ENCODE results near the gene FAM200A.
"Not testable (repeated sequence)": the region's sequence is repeated elsewhere in the genome, so short reads cannot be mapped to it uniquely, and the experiment has no call there.

FAM200A gene

DNA sequence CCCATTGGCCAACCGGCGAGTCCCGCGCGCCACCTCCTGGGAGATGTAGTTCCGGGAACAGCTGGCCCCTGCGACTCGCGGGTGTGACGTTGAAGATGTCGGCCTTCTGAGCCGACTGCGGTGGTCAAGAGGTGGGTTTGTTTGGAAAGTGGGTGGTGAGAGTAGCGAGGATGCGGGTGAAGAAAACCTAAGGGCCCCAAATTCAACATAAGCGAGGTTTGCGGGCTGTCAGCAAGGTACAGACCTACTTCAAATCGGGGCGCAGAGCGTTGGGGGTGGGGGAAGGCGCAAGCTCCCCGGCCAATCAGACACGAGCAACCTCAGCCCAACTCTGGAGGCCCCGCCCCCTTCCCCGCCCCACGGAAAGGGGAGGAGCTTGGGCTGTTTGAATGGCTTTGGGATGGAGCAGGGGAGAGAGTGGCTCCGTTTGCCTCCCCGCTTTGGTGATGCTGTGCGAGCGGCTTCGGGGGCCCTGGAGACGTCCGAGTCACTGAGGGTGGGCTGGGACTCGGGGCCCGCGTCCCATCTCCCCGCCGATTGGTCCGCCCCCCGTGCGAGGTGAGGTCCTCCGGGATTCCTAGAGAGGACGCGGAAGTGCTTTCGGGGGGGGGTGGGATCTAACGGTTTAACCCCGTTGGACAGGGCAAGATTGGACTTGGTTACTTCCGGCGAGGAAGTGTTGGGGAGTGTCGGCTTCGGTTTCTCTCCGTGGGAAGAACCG is 47.2 kb downstream of the FAM200A start, which contains the start of gene ZKSCAN5:
TSS of gene ZKSCAN5 (plus strand) at position 60 of the 721 bp plus-strand sequence. CDS start 1,383 bp downstream, outside the sequence.
- in situ Hi-C loops (cut with HindIII; ENCODE audit: low sequenced_read_pairs), result no loop called here

DNA sequence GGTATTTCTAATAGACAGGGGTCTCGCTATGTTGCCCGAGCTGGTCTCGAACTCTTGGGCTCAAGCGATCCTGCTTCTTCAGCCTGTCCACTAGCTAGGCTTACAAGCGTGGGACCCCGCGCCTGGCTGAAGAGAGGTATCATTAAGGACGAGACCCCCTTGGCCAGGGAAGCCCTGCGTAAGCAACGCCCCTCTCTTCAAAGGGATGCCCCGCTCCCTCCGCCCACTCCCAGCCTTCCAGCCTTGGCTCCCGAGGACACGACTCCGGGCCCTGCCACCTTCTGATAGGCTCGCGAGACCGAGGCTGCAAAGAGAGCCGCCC is 47.7 kb downstream of the FAM200A start:
- in situ Hi-C loops (cut with HindIII; ENCODE audit: low sequenced_read_pairs), result no loop called here

DNA sequence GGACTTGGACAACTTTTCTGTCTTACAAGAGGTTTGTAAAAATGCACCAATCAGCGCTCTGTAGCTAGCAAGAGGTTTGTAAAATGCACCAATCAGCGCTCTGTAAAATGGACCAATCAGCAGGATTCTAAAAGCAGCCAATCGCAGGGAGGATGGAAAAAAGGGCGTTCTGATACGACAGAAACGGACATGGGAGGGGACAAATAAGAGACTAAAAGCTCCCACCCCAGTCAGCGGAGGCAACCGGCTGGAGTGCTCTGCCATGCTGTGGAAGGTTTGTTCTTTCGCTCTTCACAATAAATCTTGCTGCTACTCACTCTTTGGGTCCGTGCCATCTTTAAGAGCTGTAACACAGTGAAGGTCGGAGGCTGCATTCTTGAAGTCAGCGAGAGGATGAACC is 50.7 kb downstream of the FAM200A start:
- in situ Hi-C loops (cut with HindIII; ENCODE audit: low sequenced_read_pairs), result not testable (repeated sequence)

GRCh38 chr7:99500637-99501009 is 51.3 kb downstream of the FAM200A start:
- in situ Hi-C loops (cut with HindIII; ENCODE audit: low sequenced_read_pairs), result no loop called here

DNA sequence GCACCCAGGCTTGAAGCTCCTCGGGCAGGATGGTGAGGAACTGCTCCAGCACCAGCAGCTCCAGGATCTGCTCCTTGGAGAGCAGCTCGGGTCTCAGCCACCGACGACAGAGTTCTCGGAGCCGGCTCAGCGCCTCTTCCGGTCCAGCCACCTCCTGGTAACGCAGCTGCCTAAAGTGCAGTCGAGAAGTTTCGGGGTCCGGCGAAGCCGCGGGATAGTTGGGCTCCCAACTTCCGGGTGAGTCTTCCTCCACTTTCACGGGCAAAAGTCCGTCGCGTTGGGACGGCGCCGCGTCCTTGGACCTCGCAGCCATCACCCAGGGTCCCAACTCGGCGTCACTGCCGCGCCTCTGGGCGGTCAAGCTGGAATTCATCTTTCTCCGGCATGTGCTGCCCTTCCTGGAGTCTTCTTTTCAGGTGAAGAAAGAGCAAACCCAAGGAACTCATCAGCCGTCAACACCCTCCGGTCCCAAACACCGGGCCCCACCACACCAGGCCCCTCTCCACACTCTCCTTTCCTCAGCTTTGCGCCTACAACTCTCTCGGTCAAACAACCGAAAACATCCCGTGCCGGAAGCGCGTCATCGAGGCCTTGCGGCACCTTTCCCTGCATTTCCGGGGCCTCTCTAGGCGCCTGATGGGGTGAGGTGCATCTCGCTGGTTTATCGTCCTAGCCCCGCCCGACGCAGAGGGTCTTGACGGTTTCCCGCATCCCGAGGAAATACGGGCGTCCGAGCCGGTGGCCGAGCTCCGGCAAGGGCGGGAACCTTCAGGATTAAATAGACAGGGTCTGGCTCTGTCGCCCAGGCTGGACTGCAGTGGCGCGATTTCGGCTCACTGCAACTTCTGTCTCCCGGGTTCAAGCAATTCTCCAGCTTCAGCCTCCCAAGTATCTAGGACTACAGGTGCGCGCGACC is 51.9 kb downstream of the FAM200A start, which contains the start of gene ZNF394:
TSS of gene ZNF394 (minus strand) at position 561 of the 916 bp plus-strand sequence. CDS start at position 373, 188 bp downstream.
- in situ Hi-C loops (cut with HindIII; ENCODE audit: low sequenced_read_pairs), result no loop called here

DNA sequence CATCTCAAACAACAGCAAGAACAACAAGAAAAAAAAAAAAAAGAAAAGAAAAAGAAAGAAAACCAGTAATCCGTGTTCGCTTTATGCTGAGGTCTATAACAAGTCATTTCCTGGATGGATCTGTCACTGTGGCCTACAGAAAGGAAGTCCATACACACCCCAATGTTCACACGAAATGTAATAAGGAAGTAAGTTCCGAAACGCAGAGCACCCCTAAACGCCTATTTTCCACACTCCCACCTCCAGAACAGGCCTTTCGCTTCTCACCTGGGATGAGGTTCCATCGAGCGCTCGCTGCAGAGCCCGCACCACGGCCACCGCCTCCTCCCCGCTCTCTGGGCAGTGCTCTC is 52.6 kb downstream of the FAM200A start:
- in situ Hi-C loops (cut with HindIII; ENCODE audit: low sequenced_read_pairs), result no loop called here

- in situ Hi-C loops (cut with HindIII; ENCODE audit: low sequenced_read_pairs), result no loop called here
Observed at GRCh38 chr7:99498546-99498944, 53.4 kb downstream of the FAM200A start.

DNA sequence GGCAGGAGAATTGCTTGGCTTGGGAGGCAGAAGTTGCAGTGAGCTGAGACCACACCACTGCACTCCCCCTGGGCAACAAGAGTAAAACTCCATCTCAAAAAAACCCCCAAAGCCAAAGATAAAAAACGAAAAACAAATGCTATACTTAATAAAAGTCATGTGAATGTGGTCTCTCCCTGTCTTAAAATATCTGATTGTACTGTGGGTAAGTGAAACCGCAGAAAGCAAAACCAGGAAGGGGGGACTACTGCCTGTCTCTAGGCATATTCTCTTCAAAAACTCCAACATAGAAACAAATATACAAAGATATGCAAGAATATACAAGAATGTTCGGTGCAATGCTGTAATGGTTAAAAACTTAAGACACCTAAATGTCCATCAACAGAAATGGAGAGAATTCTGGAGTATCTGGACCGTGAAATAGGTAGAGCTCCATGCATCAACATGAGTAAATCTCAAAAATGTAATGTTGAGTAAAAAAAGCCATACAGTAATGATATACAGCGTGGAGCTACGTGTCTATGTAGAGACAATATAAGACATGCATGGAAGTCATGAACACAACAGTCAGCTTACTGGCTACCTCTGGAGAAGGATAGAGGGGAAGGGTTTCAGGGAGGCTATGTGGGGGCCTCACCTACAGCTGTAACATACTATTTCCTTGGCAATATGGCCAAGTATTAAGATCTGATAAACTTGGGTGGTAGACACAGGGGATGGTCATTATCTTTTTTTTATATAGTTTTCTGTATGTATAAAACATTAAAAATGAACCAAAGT is 54.0 kb downstream of the FAM200A start:
- in situ Hi-C loops (cut with HindIII; ENCODE audit: low sequenced_read_pairs), result no loop called here
